ENCODE measurements around the gene EXOC6.

DNA sequence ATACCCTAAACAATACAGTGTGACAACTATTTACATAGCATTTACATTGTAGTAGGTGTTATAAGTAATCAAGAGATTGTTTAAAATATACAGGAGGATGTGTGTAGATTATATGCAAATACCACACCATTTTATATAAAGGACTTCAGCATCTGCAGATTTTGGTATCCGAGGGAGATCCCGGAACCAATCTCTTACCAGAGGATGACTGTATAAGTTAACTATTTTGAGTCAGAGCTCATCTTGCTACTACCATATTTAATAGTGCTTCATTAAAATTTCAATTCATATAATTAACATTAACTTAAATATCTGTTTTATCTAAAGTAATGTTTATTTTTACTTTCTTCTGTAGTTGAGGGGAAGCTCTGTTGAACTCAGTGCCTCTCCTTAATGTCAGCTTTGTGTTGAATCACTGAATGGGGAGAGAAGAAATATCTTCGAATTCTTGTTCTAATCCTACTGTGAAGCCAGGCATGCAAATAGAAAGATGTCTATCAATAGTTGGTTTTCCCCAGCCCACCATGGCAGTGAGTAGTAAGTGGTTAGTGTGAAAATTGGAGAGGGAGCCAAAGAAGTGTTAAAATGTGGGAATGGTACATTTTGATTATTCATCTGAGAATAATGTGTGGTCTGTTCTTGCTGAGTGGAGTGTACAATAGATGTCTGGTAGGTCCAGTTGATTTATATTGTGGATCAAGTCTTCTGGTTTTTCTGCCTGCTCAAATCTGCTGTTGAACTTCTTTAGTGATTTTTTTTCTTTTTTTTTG is 122.2 kb downstream of the EXOC6 start:
- TF ChIP-seq, protein P1, sequence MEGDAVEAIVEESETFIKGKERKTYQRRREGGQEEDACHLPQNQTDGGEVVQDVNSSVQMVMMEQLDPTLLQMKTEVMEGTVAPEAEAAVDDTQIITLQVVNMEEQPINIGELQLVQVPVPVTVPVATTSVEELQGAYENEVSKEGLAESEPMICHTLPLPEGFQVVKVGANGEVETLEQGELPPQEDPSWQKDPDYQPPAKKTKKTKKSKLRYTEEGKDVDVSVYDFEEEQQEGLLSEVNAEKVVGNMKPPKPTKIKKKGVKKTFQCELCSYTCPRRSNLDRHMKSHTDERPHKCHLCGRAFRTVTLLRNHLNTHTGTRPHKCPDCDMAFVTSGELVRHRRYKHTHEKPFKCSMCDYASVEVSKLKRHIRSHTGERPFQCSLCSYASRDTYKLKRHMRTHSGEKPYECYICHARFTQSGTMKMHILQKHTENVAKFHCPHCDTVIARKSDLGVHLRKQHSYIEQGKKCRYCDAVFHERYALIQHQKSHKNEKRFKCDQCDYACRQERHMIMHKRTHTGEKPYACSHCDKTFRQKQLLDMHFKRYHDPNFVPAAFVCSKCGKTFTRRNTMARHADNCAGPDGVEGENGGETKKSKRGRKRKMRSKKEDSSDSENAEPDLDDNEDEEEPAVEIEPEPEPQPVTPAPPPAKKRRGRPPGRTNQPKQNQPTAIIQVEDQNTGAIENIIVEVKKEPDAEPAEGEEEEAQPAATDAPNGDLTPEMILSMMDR (conservative IDR thresholded peaks at IDR 0.05; ENCODE audit: low read length) = no peak
- TF ChIP-seq EZH2phosphoT487 (IDR thresholded peaks at IDR 0.05; ENCODE audit: borderline replicate concordance) = no peak

Data from Loucy (cell line).